HEK293 (cell line): ENCODE data around the gene NPTN.

Experiments
- CTCF ChIA-PET: fragments of 350-600 bp; formaldehyde crosslinking; extraction: SDS; loops from one replicate; lab custom pipeline; 2021; ENCODE audit warnings: antibody characterized with exemption; lab: Yijun Ruan, JAX
- POLR2A ChIA-PET: fragments of 300-600 bp; formaldehyde crosslinking; extraction: SDS; loops from one replicate; lab custom pipeline; 2020; ENCODE audit warnings: antibody characterized with exemption, inconsistent platforms; lab: Yijun Ruan, JAX
- H3K27ac ChIP-seq: fragments of 200-500 bp; sonication (Bioruptor generic); 2 replicates; pipeline ENCODE4 v1.5.1; 2014; ENCODE audit warnings: low read depth, low read length, control low read depth, inconsistent platforms; ENCODE audit errors: extremely low read depth
- H3K36me3 ChIP-seq, 2 experiments: fragments of 200-500 bp in 1 of 2; sonication (Bioruptor generic) in 1 of 2; 1 replicate in 1 of 2; 2 replicates in 1 of 2; pipeline ENCODE4 v1.5.1; 2014 to 2017; ENCODE audit warnings: inconsistent platforms in 2 of 2, low read length in 2 of 2; ENCODE audit not compliant: control insufficient read depth in 2 of 2, insufficient read depth in 1 of 2
- H3K4me1 ChIP-seq: fragments of 200-500 bp; sonication (Bioruptor generic); 2 replicates; pipeline ENCODE4 v1.5.1; 2014; ENCODE audit warnings: mild to moderate bottlenecking, low read length, inconsistent platforms; ENCODE audit not compliant: control insufficient read depth, insufficient read depth
- H3K4me3 ChIP-seq: 2 replicates; pipeline ENCODE4 v1.5.1; 2011; ENCODE audit warnings: low read depth, mild to moderate bottlenecking, control low read depth, low read length, moderate library complexity
- H3K9me3 ChIP-seq: fragments of 200-500 bp; sonication (Bioruptor generic); 2 replicates; pipeline ENCODE4 v1.5.1; 2014; ENCODE audit warnings: low read depth, low read length, inconsistent platforms; ENCODE audit not compliant: control insufficient read depth, insufficient read depth
- IKZF3 ChIP-seq: fragments of 450-650 bp; IDR thresholded peaks from 2 replicates; pipeline ENCODE4 v1.5.0; 2018; ENCODE audit warnings: missing biosample characterization, mild to moderate bottlenecking, missing genetic modification characterization, moderate library complexity
- INSM2 ChIP-seq: fragments of 450-650 bp; formaldehyde crosslinking; IDR thresholded peaks from 2 replicates; pipeline ENCODE4 v1.5.1; 2016; ENCODE audit warnings: missing biosample characterization, missing genetic modification characterization
- PRDM1 ChIP-seq: fragments of 450-650 bp; formaldehyde crosslinking; IDR thresholded peaks from 2 replicates; pipeline ENCODE4; 2016; ENCODE audit warnings: missing biosample characterization, missing genetic modification characterization
- PRDM10 ChIP-seq: fragments of 450-650 bp; formaldehyde crosslinking; IDR thresholded peaks from 2 replicates; pipeline ENCODE4 v1.5.1; 2016; ENCODE audit warnings: missing biosample characterization, missing genetic modification characterization
- REPIN1 ChIP-seq: fragments of 450-650 bp; formaldehyde crosslinking; IDR thresholded peaks from 2 replicates; pipeline ENCODE4 v1.5.1; 2017; ENCODE audit warnings: missing biosample characterization, missing genetic modification characterization, low read depth
- SCRT1 ChIP-seq: fragments of 450-650 bp; formaldehyde crosslinking; IDR thresholded peaks from 2 replicates; pipeline ENCODE4 v1.5.1; 2016; ENCODE audit warnings: missing biosample characterization, missing genetic modification characterization, borderline replicate concordance
- SCRT2 ChIP-seq: fragments of 450-650 bp; formaldehyde crosslinking; IDR thresholded peaks from 2 replicates; pipeline ENCODE4 v1.5.1; 2016; ENCODE audit warnings: missing biosample characterization, missing genetic modification characterization
- TCF7L2 ChIP-seq: IDR thresholded peaks from 2 replicates; pipeline ENCODE4 v1.6.1; 2011; ENCODE audit warnings: low read depth, mild to moderate bottlenecking, inconsistent platforms, low read length, moderate library complexity, borderline replicate concordance
- ZFP41 ChIP-seq: fragments of 450-650 bp; formaldehyde crosslinking; IDR thresholded peaks from 2 replicates; pipeline ENCODE4 v1.5.1; 2016; ENCODE audit warnings: missing biosample characterization, missing genetic modification characterization, borderline replicate concordance
- ZNF112 ChIP-seq: fragments of 450-650 bp; formaldehyde crosslinking; IDR thresholded peaks from 2 replicates; pipeline ENCODE4 v1.5.0; 2017; ENCODE audit warnings: missing biosample characterization, missing genetic modification characterization
- ZNF324 ChIP-seq: fragments of 450-650 bp; formaldehyde crosslinking; IDR thresholded peaks from 2 replicates; pipeline ENCODE4 v1.5.1; 2016; ENCODE audit warnings: missing biosample characterization, missing genetic modification characterization
- ZNF366 ChIP-seq: fragments of 450-650 bp; formaldehyde crosslinking; conservative IDR thresholded peaks from 2 replicates; pipeline ENCODE4 v1.5.1; 2016; ENCODE audit warnings: missing biosample characterization, missing genetic modification characterization
- ZNF488 ChIP-seq: fragments of 450-650 bp; formaldehyde crosslinking; IDR thresholded peaks from 2 replicates; pipeline ENCODE4 v1.5.1; 2016; ENCODE audit warnings: missing biosample characterization, missing genetic modification characterization
- ZNF544 ChIP-seq: fragments of 450-650 bp; formaldehyde crosslinking; IDR thresholded peaks from 2 replicates; pipeline ENCODE4 v1.5.0; 2017; ENCODE audit warnings: missing biosample characterization, missing genetic modification characterization
- ZNF580 ChIP-seq: fragments of 450-650 bp; formaldehyde crosslinking; IDR thresholded peaks from 2 replicates; pipeline ENCODE4 v1.5.1; 2016; ENCODE audit warnings: missing biosample characterization, missing genetic modification characterization
- ZNF610 ChIP-seq: fragments of 450-650 bp; formaldehyde crosslinking; IDR thresholded peaks from 2 replicates; pipeline ENCODE4 v1.5.1; 2016; ENCODE audit warnings: missing biosample characterization, missing genetic modification characterization, borderline replicate concordance
- TF ChIP-seq, protein P1 (sequence below): fragments of 450-650 bp; formaldehyde crosslinking; IDR thresholded peaks from 2 replicates; pipeline ENCODE4 v1.5.1; 2016; ENCODE audit warnings: missing biosample characterization, missing genetic modification characterization, borderline replicate concordance

The NPTN gene

DNA sequence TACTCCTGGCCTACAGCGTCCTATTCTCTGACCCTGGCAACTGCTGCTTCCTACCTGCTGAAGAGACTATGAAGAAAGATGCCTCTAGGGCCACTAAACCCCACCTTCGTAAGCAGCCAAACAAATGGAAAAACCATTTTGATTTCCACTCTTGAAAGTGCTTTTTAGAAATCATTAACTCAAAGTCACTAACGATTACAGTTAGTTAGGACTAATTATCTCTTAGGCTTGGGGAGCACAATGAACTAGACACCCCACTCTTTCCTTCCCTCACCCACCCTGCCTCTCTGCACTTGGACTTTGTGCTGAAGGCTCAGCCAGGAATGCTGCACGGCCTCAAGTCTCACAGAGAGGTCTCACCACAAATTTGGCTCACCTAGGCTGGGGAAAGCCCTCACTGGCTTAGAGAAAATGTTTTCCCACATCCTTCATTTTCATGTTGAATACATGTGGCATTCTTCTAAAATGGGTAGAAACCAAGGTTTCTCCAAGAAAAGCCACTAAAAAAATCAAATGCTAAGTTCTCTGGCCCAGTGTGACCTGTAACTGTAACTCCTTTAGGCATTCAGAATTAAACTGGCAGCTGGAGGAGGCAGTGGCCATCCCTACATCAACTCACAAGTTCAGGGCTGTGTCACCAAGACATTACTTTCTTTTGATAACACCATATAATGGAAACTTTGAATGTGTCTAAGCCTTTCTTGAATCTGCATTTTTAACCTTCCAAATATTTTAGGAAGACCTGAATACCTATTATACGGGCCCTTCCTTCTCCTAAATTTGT is 47.1 kb downstream of the NPTN start:
- ChIA-PET POLR2A (no interaction called here), CTCF (interaction anchor here (1.0 to 4.8 kb wide), 3 partner anchors 26 to 118 kb away, joined by 3 to 28 read pairs (median 3); no protein-coding TSS in a partner anchor)
- no peak overlapping the region for H3K4me3 ChIP-seq
- TF ChIP-seq INSM2 (tag by site-specific recombination) (no peak), SCRT2 (tag by site-specific recombination) (no peak)
- no peak overlapping the region for H3K27ac ChIP-seq
- no peaks in the 10 kb centered on the region for H3K4me1 ChIP-seq
- no peaks in the 10 kb centered on the region for H3K9me3 ChIP-seq
- H3K36me3 ChIP-seq: peaks cover 36 to 85% of the 10 kb centered on the region in 2 experiments

DNA sequence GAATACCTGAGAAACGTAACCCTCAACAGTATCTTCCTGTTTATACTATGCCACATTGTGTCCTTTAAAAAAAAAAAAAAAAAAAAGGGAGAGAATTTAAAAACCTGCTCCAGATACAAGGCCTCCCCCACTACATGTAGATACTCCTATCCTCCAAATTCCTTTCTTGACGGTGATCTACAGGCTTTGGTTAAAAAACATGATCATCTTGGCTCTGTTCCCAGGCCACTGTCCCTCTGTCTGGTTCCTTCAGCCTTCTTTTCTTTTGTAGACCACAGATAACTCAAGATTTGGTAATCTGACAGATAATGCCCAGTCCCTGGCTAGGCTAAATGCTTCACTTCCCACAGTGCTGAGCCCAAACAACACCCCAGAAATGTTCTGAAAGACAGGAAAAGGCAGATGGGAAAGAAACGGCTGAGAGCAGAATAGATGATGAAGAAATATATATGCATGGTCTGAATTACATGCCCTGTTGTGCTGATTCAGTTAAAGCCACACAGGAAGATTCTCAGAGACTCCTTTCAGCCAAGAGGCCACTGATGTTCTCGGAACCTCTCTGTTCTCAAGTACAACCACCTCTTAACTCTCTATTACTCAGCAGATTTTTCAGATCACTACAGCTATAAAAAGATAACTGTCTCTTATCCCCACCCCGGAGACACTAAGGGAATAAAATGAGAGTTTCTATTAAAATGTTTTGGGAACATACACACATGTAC is 48.3 kb downstream of the NPTN start:
- Histone ChIP-seq H3K4me1 (no peaks in the 10 kb centered on the region), H3K36me3 (peaks cover 31 to 84% of the 10 kb centered on the region in 2 experiments), H3K9me3 (no peaks in the 10 kb centered on the region), H3K4me3 (no peak overlapping the region), H3K27ac (no peak overlapping the region)
- TF ChIP-seq ZNF488: no peak
- TF ChIP-seq REPIN1: no peak
- ChIA-PET POLR2A (no interaction called here), CTCF (interaction anchor here (1.6 kb wide), 1 partner anchor 25 kb away, joined by 3 read pairs; no protein-coding TSS in a partner anchor)

GRCh38 chr15:73583544-73583943 is 49.6 kb downstream of the NPTN start:
- no peaks in the 10 kb centered on the region for H3K4me1 ChIP-seq
- H3K4me3 ChIP-seq: no peak overlapping the region
- POLR2A ChIA-PET: no interaction called here
- H3K27ac ChIP-seq: no peak overlapping the region
- H3K36me3 ChIP-seq: peaks cover 28 to 78% of the 10 kb centered on the region in 2 experiments
- no peak for TF ChIP-seq PRDM1 (tag by site-specific recombination)
- TF ChIP-seq IKZF3: no peak
- no peak for TF ChIP-seq ZFP41 (tag by site-specific recombination)
- TF ChIP-seq, protein P1, sequence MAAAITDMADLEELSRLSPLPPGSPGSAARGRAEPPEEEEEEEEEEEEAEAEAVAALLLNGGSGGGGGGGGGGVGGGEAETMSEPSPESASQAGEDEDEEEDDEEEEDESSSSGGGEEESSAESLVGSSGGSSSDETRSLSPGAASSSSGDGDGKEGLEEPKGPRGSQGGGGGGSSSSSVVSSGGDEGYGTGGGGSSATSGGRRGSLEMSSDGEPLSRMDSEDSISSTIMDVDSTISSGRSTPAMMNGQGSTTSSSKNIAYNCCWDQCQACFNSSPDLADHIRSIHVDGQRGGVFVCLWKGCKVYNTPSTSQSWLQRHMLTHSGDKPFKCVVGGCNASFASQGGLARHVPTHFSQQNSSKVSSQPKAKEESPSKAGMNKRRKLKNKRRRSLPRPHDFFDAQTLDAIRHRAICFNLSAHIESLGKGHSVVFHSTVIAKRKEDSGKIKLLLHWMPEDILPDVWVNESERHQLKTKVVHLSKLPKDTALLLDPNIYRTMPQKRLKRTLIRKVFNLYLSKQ (tag by site-specific recombination): no peak
- H3K9me3 ChIP-seq: no peaks in the 10 kb centered on the region
- CTCF ChIA-PET: interaction anchor here (0.8 to 2.3 kb wide), 3 partner anchors 52 to 122 kb away, joined by 3 to 22 read pairs (median 4); no protein-coding TSS in a partner anchor

GRCh38 chr15:73582851-73583379 is 50.3 kb downstream of the NPTN start:
- no peak overlapping the region for H3K4me3 ChIP-seq
- H3K27ac ChIP-seq: no peak overlapping the region
- no peaks in the 10 kb centered on the region for H3K4me1 ChIP-seq
- H3K36me3 ChIP-seq: peaks cover 27 to 73% of the 10 kb centered on the region in 2 experiments
- POLR2A ChIA-PET: no interaction called here
- CTCF ChIA-PET: interaction anchor here (0.8 to 2.3 kb wide), 4 partner anchors 21 to 123 kb away, joined by 3 to 22 read pairs (median 4); no protein-coding TSS in a partner anchor
- no peaks in the 10 kb centered on the region for H3K9me3 ChIP-seq
- no peak for TF ChIP-seq ZNF544 (tag by site-specific recombination)
- TF ChIP-seq ZNF580: no peak
- TF ChIP-seq ZNF112 (tag by site-specific recombination): no peak
- TF ChIP-seq PRDM10 (tag by site-specific recombination): no peak
- TF ChIP-seq TCF7L2: no peak
- no peak for TF ChIP-seq SCRT1
- no peak for TF ChIP-seq ZNF324 (tag by site-specific recombination)
- TF ChIP-seq ZNF610: no peak
- TF ChIP-seq ZNF366: no peak
